Neutrophil (primary cell): ENCODE measurements around the gene PDLIM7.

Experiments used
- H3K27ac ChIP-seq: fragments of 200-600 bp; sonication (generic); 2 replicates; pipeline ENCODE4 v1.5.1; 2016; ENCODE audit warnings: mild to moderate bottlenecking, moderate library complexity
- H3K27me3 ChIP-seq: fragments of 200-600 bp; sonication (generic); 2 replicates; pipeline ENCODE4 v1.6.0; 2016; ENCODE audit warnings: mild to moderate bottlenecking
- H3K36me3 ChIP-seq: fragments of 200-600 bp; sonication (generic); 2 replicates; pipeline ENCODE4 v1.5.1; 2017
- H3K4me1 ChIP-seq, 2 experiments: fragments of 200-600 bp in 1 of 2; sonication (generic) in 1 of 2; 1 replicate in 1 of 2; 2 replicates in 1 of 2; pipeline versions ENCODE4 v1.5.1 to v1.6.1; 2013 to 2016; ENCODE audit warnings: low read depth in 1 of 2, low read length in 1 of 2, mild to moderate bottlenecking in 1 of 2, moderate library complexity in 1 of 2; ENCODE audit not compliant: control insufficient read depth in 1 of 2, insufficient read depth in 1 of 2
- H3K4me3 ChIP-seq, 2 experiments: fragments of 200-600 bp in 1 of 2; sonication (generic) in 1 of 2; 1 replicate in 1 of 2; 2 replicates in 1 of 2; pipeline ENCODE4 v1.5.1; 2013 to 2016; ENCODE audit warnings: low read depth in 1 of 2, low read length in 1 of 2, mild to moderate bottlenecking in 1 of 2, moderate library complexity in 1 of 2
- H3K9me3 ChIP-seq: fragments of 200-600 bp; sonication (generic); 2 replicates; pipeline ENCODE4 v1.5.1; 2016
- CTCF ChIP-seq: fragments of 200-600 bp; sonication (generic); IDR thresholded peaks from 2 replicates; pipeline ENCODE4 v1.5.1; 2016; ENCODE audit warnings: antibody characterized with exemption

The PDLIM7 gene

GRCh38 chr5:177497292-177498012 lies at the start of gene PDLIM7:
PDLIM7 (minus strand) TSS chr5:177497604; CDS start chr5:177496512, 1,092 bp downstream.
- H3K4me3 ChIP-seq = peak within 1 kb of the TSS; percentile 90 to 99
- peaks cover 51% of the 10 kb centered on the region for H3K36me3 ChIP-seq
- peaks cover 79 to 94% of the 10 kb centered on the region in 2 experiments for H3K4me1 ChIP-seq
- peak; percentile 63 for TF ChIP-seq CTCF
- H3K27me3 ChIP-seq = no peaks in the 10 kb centered on the region
- peak within 1 kb of the TSS; percentile 99 for H3K27ac ChIP-seq
- H3K9me3 ChIP-seq = no peaks in the 10 kb centered on the region

GRCh38 chr5:177546258-177546741 lies 48.9 kb upstream of the PDLIM7 start:
- Histone ChIP-seq H3K36me3 (peaks cover 15% of the 10 kb centered on the region), H3K27me3 (no peaks in the 10 kb centered on the region), H3K4me3 (no peak overlapping the region), H3K27ac (peak overlapping the region; percentile 80), H3K4me1 (peaks cover 31 to 38% of the 10 kb centered on the region in 2 experiments), H3K9me3 (no peaks in the 10 kb centered on the region)
- TF ChIP-seq CTCF = no peak

GRCh38 chr5:177545487-177546257 lies 48.3 kb upstream of the PDLIM7 start:
- no peaks in the 10 kb centered on the region for H3K9me3 ChIP-seq
- peaks cover 15% of the 10 kb centered on the region for H3K36me3 ChIP-seq
- H3K27ac ChIP-seq = peak overlapping the region; percentile 80
- no peak overlapping the region for H3K4me3 ChIP-seq
- no peak for TF ChIP-seq CTCF
- peaks cover 37 to 44% of the 10 kb centered on the region in 2 experiments for H3K4me1 ChIP-seq
- H3K27me3 ChIP-seq = no peaks in the 10 kb centered on the region

- H3K27me3 ChIP-seq = no peaks in the 10 kb centered on the region
- peaks cover 22% of the 10 kb centered on the region for H3K36me3 ChIP-seq
- peaks cover 53 to 56% of the 10 kb centered on the region in 2 experiments for H3K4me1 ChIP-seq
- no peaks in the 10 kb centered on the region for H3K9me3 ChIP-seq
- TF ChIP-seq CTCF = no peak
- no peak overlapping the region for H3K27ac ChIP-seq
- no peak overlapping the region for H3K4me3 ChIP-seq
Observed at GRCh38 chr5:177542816-177543465, 45.5 kb upstream of the PDLIM7 start.

- Histone ChIP-seq H3K27ac (peak overlapping the region; percentile 58), H3K27me3 (no peaks in the 10 kb centered on the region), H3K4me1 (peaks cover 32 to 37% of the 10 kb centered on the region in 2 experiments), H3K9me3 (no peaks in the 10 kb centered on the region), H3K36me3 (peaks cover 47% of the 10 kb centered on the region), H3K4me3 (no peak overlapping the region)
- TF ChIP-seq CTCF = no peak
Observed at GRCh38 chr5:177540438-177540837, 43.0 kb upstream of the PDLIM7 start.
